Stomach (tissue), 9 donors: Measurements from ENCODE around the gene MAMLD1. TPM values are rescaled to one million over a fixed set of nuclear protein-coding genes. Genes with fewer than 3 reads are reported as not detected.
A peak's percentile ranks its signal among the peaks of the same experiment; 100 is the strongest.

Experiments used
- DNase-seq, 2 donors: peaks; one replicate each; pipeline versions ENCODE4 v3.0.0 to v3.0.0-alpha.2; 2013 to 2019
- H3K27ac ChIP-seq, 5 donors: fragments of 200-600 bp in 4 of 5; sonication (generic) in 4 of 5; one replicate each; pipeline ENCODE4 v1.5.1; 2013 to 2019; ENCODE audit warnings: mild to moderate bottlenecking in 1 of 5, moderate library complexity in 1 of 5
- H3K27me3 ChIP-seq, 3 donors: fragments of 200-600 bp; sonication (generic); one replicate each; pipeline ENCODE4 v1.5.1; 2017 to 2019; ENCODE audit warnings: mixed run types in 1 of 3
- H3K36me3 ChIP-seq, 4 donors: fragments of 200-600 bp; sonication (generic); 1 replicate in 3 of 4; 2 replicates in 1 of 4; pipeline ENCODE4 v1.5.1; 2016 to 2019
- H3K4me1 ChIP-seq, 4 donors: fragments of 200-600 bp; sonication (generic); one replicate each; pipeline ENCODE4 v1.5.1; 2016 to 2019
- H3K4me3 ChIP-seq, 4 donors: fragments of 200-600 bp; sonication (generic) in 3 of 4; one replicate each; pipeline ENCODE4 v1.5.1; 2016 to 2019; ENCODE audit warnings: mild to moderate bottlenecking in 1 of 4
- H3K9me3 ChIP-seq, 4 donors: fragments of 200-600 bp; sonication (generic); one replicate each; pipeline ENCODE4 v1.5.1; 2016 to 2019
- EP300 ChIP-seq: sonication (generic); formaldehyde crosslinking; IDR thresholded peaks from one replicate; pipeline ENCODE4 v1.6.1; 2017; ENCODE audit warnings: antibody characterized with exemption
- POLR2A ChIP-seq, 4 donors: fragments of 450-650 bp; IDR thresholded peaks; one replicate each; pipeline ENCODE4 v1.6.1; 2016; ENCODE audit warnings: antibody characterized with exemption in 4 of 4, control low read depth in 2 of 4, mild to moderate bottlenecking in 1 of 4, moderate library complexity in 1 of 4
- POLR2AphosphoS5 ChIP-seq, 3 donors: sonication (generic); formaldehyde crosslinking; IDR thresholded peaks; one replicate each; pipeline ENCODE4 v1.6.1; 2016; ENCODE audit warnings: antibody characterized with exemption in 3 of 3
- WGBS, 5 donors: extraction: QIAGEN DNeasy Blood & Tissue Kit in 3 of 5; methylation state at CpG; one replicate each; pipeline versions ENCODE4 v1.1.5 to v1.1.7; 2013 to 2018; 5-methylcytosine and 5-hydroxymethylcytosine counted together
- intact Hi-C: fragments of 100-400 bp; cut with DNase I; formaldehyde crosslinking; loops from one replicate; pipeline ENCODE4 v1.15.1; 2023; ENCODE audit warnings: low total_unique reads
- polyA plus RNA-seq, 3 donors: library from polyadenylated mRNA; stranded (reverse); fragments of 200-250 nt; gene quantifications; one replicate each; pipeline ENCODE4 v1.2.3, GENCODE V29; 2013
- total RNA-seq, 5 donors: library from RNA; depleted of rRNA; stranded (reverse); fragments of >200 nt; gene quantifications; one replicate each; pipeline versions ENCODE4 v1.1.0 to v1.2.3, GENCODE V29; 2014 to 2016
- TF ChIP-seq, protein P1 (sequence below), 7 experiments: fragments of 450-650 bp in 4 of 7; fragments of 200-600 bp in 3 of 7; sonication (generic) in 3 of 7; IDR thresholded peaks; one replicate each; pipeline ENCODE4 v1.5.1; 2016 to 2019; ENCODE audit warnings: antibody characterized with exemption in 7 of 7, control low read depth in 2 of 7, mild to moderate bottlenecking in 1 of 7
- donor health status: healthy with polysubstance abuse.
- donor health status: Bipolar disorder and iron deficiency.
- donor health status: healthy.

The MAMLD1 gene
- total and polyA plus RNA-seq, 8 donors, result 0.73 to 6.4 (median 1.7) TPM; not detected in 1

DNA sequence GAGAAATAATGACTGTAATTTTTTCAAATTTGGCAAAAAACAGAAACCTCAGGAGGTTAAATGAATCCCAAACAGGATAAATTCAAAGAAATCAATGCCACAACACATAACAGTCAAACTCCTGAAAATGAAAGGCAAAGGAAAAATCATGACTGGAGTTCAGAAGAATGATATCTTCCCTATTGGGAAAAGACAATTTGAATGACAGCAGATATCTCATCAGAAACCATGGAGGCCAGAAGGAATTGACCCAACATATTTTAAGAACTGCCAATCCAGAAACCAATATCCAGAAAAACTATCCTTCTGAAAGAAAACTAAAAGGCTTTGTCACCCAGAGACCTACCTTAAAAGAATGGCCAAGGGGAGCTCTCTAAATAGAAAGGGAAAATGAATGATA lies 40.1 kb upstream of the MAMLD1 start:
- Histone ChIP-seq H3K9me3 (no peaks in the 10 kb centered on the region), H3K27me3 (no peaks in the 10 kb centered on the region), H3K27ac (no peak overlapping the region), H3K4me3 (no peak overlapping the region), H3K36me3 (no peaks in the 10 kb centered on the region), H3K4me1 (peaks cover 0 to 5% (median 0%) of the 10 kb centered on the region in 4 donors)
- intact Hi-C loops, result no loop called here
- DNase-seq, result no peak
- TF ChIP-seq, protein P1, sequence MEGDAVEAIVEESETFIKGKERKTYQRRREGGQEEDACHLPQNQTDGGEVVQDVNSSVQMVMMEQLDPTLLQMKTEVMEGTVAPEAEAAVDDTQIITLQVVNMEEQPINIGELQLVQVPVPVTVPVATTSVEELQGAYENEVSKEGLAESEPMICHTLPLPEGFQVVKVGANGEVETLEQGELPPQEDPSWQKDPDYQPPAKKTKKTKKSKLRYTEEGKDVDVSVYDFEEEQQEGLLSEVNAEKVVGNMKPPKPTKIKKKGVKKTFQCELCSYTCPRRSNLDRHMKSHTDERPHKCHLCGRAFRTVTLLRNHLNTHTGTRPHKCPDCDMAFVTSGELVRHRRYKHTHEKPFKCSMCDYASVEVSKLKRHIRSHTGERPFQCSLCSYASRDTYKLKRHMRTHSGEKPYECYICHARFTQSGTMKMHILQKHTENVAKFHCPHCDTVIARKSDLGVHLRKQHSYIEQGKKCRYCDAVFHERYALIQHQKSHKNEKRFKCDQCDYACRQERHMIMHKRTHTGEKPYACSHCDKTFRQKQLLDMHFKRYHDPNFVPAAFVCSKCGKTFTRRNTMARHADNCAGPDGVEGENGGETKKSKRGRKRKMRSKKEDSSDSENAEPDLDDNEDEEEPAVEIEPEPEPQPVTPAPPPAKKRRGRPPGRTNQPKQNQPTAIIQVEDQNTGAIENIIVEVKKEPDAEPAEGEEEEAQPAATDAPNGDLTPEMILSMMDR (IDR thresholded peaks at IDR 0.05), result no peak
- TF ChIP-seq POLR2AphosphoS5 (IDR thresholded peaks at IDR 0.05), result no peak
- TF ChIP-seq EP300, result no peak
- no peak for TF ChIP-seq POLR2A (IDR thresholded peaks at IDR 0.05)

DNA sequence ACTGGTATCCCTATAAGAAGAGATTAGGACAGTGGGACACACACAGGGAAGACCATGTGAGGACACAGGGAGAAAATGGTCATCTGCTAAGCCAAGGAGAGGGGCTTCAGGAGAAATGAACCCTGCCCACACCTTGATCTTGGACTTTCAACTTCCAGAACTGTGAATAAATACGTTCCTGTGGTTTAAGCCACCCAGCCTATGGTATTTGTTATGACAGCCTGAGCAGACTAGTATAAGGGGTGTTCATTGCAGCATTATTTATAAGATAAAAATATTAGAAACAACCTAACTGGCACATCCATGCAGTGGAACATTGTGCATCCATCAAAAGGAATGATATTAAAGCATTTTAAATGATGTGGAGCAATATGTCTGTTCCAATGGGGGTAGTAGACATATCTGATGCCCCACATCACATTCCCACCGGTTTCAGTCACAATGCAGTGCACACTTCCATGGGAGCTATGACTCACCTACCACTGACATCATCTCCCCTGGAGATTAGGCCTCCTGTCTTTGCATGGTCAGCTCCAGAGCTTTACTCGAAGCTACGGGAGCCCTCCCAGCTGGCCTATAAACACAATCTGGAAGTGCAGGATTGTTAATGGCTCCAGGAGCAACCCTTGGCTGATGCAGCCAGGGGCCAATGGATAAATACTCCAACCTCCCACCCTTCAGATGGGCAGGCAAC lies 38.9 kb upstream of the MAMLD1 start:
- Histone ChIP-seq H3K4me1 (peaks cover 0 to 5% (median 0%) of the 10 kb centered on the region in 4 donors), H3K36me3 (no peaks in the 10 kb centered on the region), H3K27me3 (peaks cover 0 to 3% (median 0%) of the 10 kb centered on the region in 3 donors), H3K4me3 (no peak overlapping the region), H3K9me3 (no peaks in the 10 kb centered on the region), H3K27ac (no peak overlapping the region)
- DNase-seq, result peak in 1 of 2 donors; percentile 15
- intact Hi-C loops, result no loop called here
- WGBS, 5 donors, result 46 to 59% (median 52%) methylated on average over 3 to 4 of the region's 4 CpGs
- TF ChIP-seq EP300 (no peak), POLR2AphosphoS5 (IDR thresholded peaks at IDR 0.05) (no peak), POLR2A (IDR thresholded peaks at IDR 0.05) (no peak)
- TF ChIP-seq, protein P1 (IDR thresholded peaks at IDR 0.05), result no peak

DNA sequence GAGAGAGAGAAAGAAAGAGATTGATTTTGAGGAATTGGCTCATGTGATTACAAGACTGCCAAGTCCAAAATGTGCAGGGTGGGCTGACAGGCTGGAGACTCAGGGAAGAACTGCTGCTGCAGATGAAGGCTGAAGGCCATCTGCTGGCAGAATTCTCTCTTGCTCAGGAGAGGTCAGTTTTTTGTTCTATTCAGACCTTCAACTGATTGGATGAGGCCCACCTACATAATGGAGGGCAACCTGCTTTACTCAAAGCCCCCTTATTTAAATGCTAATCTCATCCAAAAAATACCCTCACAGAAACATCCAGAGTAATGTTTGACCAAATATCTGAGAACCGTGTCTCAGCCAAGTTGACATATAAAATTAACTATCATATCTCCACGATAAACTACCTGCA lies 38.2 kb upstream of the MAMLD1 start:
- no peaks in the 10 kb centered on the region for H3K36me3 ChIP-seq
- no peak overlapping the region for H3K27ac ChIP-seq
- no peaks in the 10 kb centered on the region for H3K9me3 ChIP-seq
- 84 to 89% (median 87%) methylated on average over 1 to 2 of the region's 2 CpGs for WGBS, 5 donors
- no peak for TF ChIP-seq POLR2A (IDR thresholded peaks at IDR 0.05)
- TF ChIP-seq, protein P1 (IDR thresholded peaks at IDR 0.05), result no peak
- TF ChIP-seq POLR2AphosphoS5 (IDR thresholded peaks at IDR 0.05), result no peak
- TF ChIP-seq EP300, result no peak
- H3K27me3 ChIP-seq, result peaks cover 0 to 9% (median 0%) of the 10 kb centered on the region in 3 donors
- no peak for DNase-seq
- H3K4me3 ChIP-seq, result no peak overlapping the region
- H3K4me1 ChIP-seq, result peaks cover 0 to 5% (median 0%) of the 10 kb centered on the region in 4 donors
- intact Hi-C loops, result no loop called here

DNA sequence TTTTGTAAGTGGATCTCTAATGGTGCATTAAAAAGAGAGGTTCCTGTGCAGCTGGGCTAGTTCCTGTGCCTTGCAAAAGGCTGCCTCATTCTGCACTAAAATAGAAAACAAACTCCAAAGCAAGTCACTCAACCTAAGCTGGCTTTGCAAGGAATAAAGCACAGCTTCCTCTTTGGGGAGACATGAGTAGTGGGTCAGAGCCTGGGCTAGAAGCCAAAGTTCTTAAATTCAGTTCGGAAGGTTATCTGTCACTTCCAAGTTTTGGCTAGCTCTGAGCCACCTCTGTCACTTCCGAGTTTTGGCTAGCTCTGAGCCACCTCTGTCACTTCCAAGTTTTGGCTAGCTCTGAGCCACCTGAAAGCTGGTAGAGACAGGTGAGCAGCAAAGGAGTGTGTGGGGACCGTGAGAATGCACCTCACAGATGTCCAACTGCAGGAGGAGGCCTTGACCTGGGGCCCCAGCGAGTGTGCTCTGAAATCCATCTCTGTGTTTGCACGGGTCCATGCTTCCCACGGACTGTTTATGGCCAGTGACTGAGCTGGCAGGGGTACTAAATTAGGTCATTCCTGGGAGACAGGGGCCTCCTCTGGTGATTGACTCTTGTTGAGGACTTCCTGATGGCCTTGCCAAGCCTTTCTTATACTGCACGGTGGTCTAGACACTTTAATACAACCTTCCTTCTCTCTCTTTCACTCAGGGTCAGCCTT lies 36.4 kb upstream of the MAMLD1 start:
- Histone ChIP-seq H3K9me3 (no peaks in the 10 kb centered on the region), H3K27me3 (peaks cover 0 to 9% (median 0%) of the 10 kb centered on the region in 3 donors), H3K4me1 (peaks cover 0 to 5% (median 0%) of the 10 kb centered on the region in 4 donors), H3K36me3 (no peaks in the 10 kb centered on the region), H3K27ac (no peak overlapping the region), H3K4me3 (no peak overlapping the region)
- 12 to 52% (median 34%) methylated on average over 3 to 7 of the region's 7 CpGs for WGBS, 5 donors
- no peak for TF ChIP-seq EP300
- intact Hi-C loops, result no loop called here
- no peak for DNase-seq
